GM12878 (cell line): ENCODE data around the gene VN1R5.

Experiments used
- BRCA1 ChIP-seq: IDR thresholded peaks from 2 replicates; pipeline ENCODE4 v1.6.1; 2011; ENCODE audit warnings: low read depth, low read length, improper control_type of control experiment
- CREB1 ChIP-seq: IDR thresholded peaks from 2 replicates; pipeline ENCODE4 v1.6.1; 2012; ENCODE audit warnings: low read depth, mild to moderate bottlenecking, inconsistent platforms
- EZH2 ChIP-seq: IDR thresholded peaks from 2 replicates; pipeline ENCODE4 v1.6.1; 2012; ENCODE audit warnings: low read depth, mild to moderate bottlenecking, control low read depth, inconsistent platforms, low read length, borderline replicate concordance; ENCODE audit not compliant: control insufficient read depth
- MXI1 ChIP-seq: fragments of 150-350 bp; IDR thresholded peaks from 2 replicates; pipeline ENCODE4 v1.6.1; 2011; ENCODE audit warnings: low read depth, mild to moderate bottlenecking, inconsistent platforms, low read length, improper control_type of control experiment
- POLR2A ChIP-seq: IDR thresholded peaks from 2 replicates; pipeline ENCODE4 v1.6.1; 2011; ENCODE audit warnings: low read depth, mild to moderate bottlenecking, low read length
- RELA ChIP-seq: fragments of 450-650 bp; IDR thresholded peaks from 2 replicates; pipeline ENCODE4 v1.8.0; 2014; ENCODE audit warnings: borderline replicate concordance; ENCODE audit not compliant: partially characterized antibody
- SMC3 ChIP-seq: IDR thresholded peaks from 2 replicates; pipeline ENCODE4 v1.6.1; 2011; ENCODE audit warnings: low read length, improper control_type of control experiment, borderline replicate concordance
- TCF3 ChIP-seq: IDR thresholded peaks from 2 replicates; pipeline ENCODE4 v1.6.1; 2012; ENCODE audit warnings: low read depth, mild to moderate bottlenecking, low read length, borderline replicate concordance; ENCODE audit not compliant: insufficient read depth
- TF ChIP-seq, protein P1 (sequence below), 3 experiments: IDR thresholded peaks in 2 of 3; conservative IDR thresholded peaks in 1 of 3; 2 replicates each; pipeline ENCODE4 v1.5.1; 2011; ENCODE audit warnings: low read depth in 3 of 3, low read length in 3 of 3, mild to moderate bottlenecking in 3 of 3, control low read depth in 2 of 3, moderate library complexity in 2 of 3, inconsistent platforms in 1 of 3, mixed read lengths in 1 of 3; ENCODE audit not compliant: control insufficient read depth in 2 of 3, insufficient read depth in 1 of 3; ENCODE audit errors: extremely low read depth in 1 of 3
- TF ChIP-seq, protein P2 (sequence below): fragments of 450-650 bp; IDR thresholded peaks from 2 replicates; pipeline ENCODE4 v1.6.1; 2016; ENCODE audit warnings: mild to moderate bottlenecking
- TF ChIP-seq, protein P3 (sequence below): IDR thresholded peaks from 2 replicates; pipeline ENCODE4 v1.6.1; 2011; ENCODE audit warnings: low read depth, mild to moderate bottlenecking, low read length, moderate library complexity, borderline replicate concordance; ENCODE audit errors: extremely low read depth

DNA sequence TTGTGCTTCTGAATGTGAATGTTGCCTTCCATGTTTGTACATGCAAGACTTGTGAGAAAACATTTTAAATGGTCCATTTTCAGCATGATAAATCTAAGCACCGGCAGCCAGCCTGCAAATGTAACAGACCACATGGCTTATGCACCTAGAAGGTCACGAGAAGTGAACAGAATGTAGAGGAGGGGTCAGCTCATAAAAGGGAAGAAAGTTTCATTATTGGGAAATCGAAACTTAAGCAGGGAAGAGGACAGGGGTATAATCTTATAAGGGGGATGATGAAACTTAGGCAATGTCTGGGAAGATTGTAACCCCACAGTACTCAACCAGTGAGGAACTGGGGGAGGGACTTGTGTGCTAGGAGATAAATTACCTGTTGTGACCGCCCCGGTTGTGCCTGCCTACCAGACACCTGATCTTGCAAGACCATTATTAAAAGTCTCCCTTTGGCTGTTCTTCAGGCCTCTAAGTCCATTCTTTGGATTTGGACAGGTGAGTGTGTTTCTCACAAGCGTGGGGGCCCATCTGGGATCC lies 37.7 kb upstream of the VN1R5 start:
- TF ChIP-seq, protein P1, sequence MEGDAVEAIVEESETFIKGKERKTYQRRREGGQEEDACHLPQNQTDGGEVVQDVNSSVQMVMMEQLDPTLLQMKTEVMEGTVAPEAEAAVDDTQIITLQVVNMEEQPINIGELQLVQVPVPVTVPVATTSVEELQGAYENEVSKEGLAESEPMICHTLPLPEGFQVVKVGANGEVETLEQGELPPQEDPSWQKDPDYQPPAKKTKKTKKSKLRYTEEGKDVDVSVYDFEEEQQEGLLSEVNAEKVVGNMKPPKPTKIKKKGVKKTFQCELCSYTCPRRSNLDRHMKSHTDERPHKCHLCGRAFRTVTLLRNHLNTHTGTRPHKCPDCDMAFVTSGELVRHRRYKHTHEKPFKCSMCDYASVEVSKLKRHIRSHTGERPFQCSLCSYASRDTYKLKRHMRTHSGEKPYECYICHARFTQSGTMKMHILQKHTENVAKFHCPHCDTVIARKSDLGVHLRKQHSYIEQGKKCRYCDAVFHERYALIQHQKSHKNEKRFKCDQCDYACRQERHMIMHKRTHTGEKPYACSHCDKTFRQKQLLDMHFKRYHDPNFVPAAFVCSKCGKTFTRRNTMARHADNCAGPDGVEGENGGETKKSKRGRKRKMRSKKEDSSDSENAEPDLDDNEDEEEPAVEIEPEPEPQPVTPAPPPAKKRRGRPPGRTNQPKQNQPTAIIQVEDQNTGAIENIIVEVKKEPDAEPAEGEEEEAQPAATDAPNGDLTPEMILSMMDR (IDR thresholded peaks at IDR 0.05 in 2 of 3, conservative IDR thresholded peaks at IDR 0.05 in 1 of 3; ENCODE audit: control insufficient read depth in 2 of 3, extremely low read depth in 1 of 3, insufficient read depth in 1 of 3, low read depth in 3 of 3, low read length in 3 of 3): no peak
- TF ChIP-seq TCF3: no peak
- no peak for TF ChIP-seq EZH2
- no peak for TF ChIP-seq CREB1
- TF ChIP-seq, protein P2, sequence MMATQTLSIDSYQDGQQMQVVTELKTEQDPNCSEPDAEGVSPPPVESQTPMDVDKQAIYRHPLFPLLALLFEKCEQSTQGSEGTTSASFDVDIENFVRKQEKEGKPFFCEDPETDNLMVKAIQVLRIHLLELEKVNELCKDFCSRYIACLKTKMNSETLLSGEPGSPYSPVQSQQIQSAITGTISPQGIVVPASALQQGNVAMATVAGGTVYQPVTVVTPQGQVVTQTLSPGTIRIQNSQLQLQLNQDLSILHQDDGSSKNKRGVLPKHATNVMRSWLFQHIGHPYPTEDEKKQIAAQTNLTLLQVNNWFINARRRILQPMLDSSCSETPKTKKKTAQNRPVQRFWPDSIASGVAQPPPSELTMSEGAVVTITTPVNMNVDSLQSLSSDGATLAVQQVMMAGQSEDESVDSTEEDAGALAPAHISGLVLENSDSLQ: no peak
- TF ChIP-seq SMC3: no peak
- TF ChIP-seq BRCA1: no peak
- TF ChIP-seq MXI1: no peak
- TF ChIP-seq, protein P3, sequence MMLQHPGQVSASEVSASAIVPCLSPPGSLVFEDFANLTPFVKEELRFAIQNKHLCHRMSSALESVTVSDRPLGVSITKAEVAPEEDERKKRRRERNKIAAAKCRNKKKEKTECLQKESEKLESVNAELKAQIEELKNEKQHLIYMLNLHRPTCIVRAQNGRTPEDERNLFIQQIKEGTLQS: no peak
- TF ChIP-seq POLR2A: no peak
- no peak for TF ChIP-seq RELA
